A549 (cell line): ENCODE results near the gene PLAAT1.

Experiments
- E2F6 ChIP-seq: IDR thresholded peaks from 2 replicates; pipeline ENCODE4 v1.6.1; 2012; ENCODE audit warnings: low read depth, borderline replicate concordance
- EP300 ChIP-seq, 2 experiments: fragments of >200 bp; sonication (Bioruptor Twin); formaldehyde crosslinking; IDR thresholded peaks; 2 replicates in 1 of 2; 3 replicates in 1 of 2; pipeline ENCODE4 v1.6.1; 2016 to 2017
- JUN ChIP-seq, 2 experiments: fragments of >200 bp; sonication (Bioruptor Twin); formaldehyde crosslinking; IDR thresholded peaks; 2 replicates in 1 of 2; 3 replicates in 1 of 2; pipeline ENCODE4 v1.6.1; 2016 to 2017
- PBX3 ChIP-seq: IDR thresholded peaks from 2 replicates; pipeline ENCODE4 v1.6.1; 2012
- POLR2A ChIP-seq: IDR thresholded peaks from 2 replicates; pipeline ENCODE4 v1.6.1; 2012; ENCODE audit warnings: mild to moderate bottlenecking, low read length
- RCOR1 ChIP-seq: fragments of 150-350 bp; IDR thresholded peaks from 2 replicates; pipeline ENCODE4 v1.6.1; 2014; ENCODE audit warnings: antibody characterized with exemption, low read length, low read depth
- TF ChIP-seq, protein P1 (sequence below): fragments of >200 bp; sonication (Bioruptor Twin); formaldehyde crosslinking; IDR thresholded peaks from 3 replicates; pipeline ENCODE4 v1.5.1; 2016
- TF ChIP-seq, protein P2 (sequence below): fragments of 200-600 bp; sonication (generic); IDR thresholded peaks from 2 replicates; pipeline ENCODE4 v1.6.1; 2016; ENCODE audit warnings: antibody characterized with exemption, mild to moderate bottlenecking, moderate library complexity

GRCh38 chr3:193240850-193241706 lies at the start of gene PLAAT1:
- TF ChIP-seq PBX3 (no peak), EP300 (IDR thresholded peaks at IDR 0.05) (no peak), POLR2A (no peak), RCOR1 (no peak), E2F6 (no peak), JUN (IDR thresholded peaks at IDR 0.05) (no peak)
- TF ChIP-seq, protein P1, sequence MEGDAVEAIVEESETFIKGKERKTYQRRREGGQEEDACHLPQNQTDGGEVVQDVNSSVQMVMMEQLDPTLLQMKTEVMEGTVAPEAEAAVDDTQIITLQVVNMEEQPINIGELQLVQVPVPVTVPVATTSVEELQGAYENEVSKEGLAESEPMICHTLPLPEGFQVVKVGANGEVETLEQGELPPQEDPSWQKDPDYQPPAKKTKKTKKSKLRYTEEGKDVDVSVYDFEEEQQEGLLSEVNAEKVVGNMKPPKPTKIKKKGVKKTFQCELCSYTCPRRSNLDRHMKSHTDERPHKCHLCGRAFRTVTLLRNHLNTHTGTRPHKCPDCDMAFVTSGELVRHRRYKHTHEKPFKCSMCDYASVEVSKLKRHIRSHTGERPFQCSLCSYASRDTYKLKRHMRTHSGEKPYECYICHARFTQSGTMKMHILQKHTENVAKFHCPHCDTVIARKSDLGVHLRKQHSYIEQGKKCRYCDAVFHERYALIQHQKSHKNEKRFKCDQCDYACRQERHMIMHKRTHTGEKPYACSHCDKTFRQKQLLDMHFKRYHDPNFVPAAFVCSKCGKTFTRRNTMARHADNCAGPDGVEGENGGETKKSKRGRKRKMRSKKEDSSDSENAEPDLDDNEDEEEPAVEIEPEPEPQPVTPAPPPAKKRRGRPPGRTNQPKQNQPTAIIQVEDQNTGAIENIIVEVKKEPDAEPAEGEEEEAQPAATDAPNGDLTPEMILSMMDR, result no peak
- TF ChIP-seq, protein P2, sequence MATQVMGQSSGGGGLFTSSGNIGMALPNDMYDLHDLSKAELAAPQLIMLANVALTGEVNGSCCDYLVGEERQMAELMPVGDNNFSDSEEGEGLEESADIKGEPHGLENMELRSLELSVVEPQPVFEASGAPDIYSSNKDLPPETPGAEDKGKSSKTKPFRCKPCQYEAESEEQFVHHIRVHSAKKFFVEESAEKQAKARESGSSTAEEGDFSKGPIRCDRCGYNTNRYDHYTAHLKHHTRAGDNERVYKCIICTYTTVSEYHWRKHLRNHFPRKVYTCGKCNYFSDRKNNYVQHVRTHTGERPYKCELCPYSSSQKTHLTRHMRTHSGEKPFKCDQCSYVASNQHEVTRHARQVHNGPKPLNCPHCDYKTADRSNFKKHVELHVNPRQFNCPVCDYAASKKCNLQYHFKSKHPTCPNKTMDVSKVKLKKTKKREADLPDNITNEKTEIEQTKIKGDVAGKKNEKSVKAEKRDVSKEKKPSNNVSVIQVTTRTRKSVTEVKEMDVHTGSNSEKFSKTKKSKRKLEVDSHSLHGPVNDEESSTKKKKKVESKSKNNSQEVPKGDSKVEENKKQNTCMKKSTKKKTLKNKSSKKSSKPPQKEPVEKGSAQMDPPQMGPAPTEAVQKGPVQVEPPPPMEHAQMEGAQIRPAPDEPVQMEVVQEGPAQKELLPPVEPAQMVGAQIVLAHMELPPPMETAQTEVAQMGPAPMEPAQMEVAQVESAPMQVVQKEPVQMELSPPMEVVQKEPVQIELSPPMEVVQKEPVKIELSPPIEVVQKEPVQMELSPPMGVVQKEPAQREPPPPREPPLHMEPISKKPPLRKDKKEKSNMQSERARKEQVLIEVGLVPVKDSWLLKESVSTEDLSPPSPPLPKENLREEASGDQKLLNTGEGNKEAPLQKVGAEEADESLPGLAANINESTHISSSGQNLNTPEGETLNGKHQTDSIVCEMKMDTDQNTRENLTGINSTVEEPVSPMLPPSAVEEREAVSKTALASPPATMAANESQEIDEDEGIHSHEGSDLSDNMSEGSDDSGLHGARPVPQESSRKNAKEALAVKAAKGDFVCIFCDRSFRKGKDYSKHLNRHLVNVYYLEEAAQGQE, result no peak
